HG03460 (cell line): ENCODE measurements around the gene FBF1.

Source experiments
- ATAC-seq: cut with Tn5 transposase; IDR thresholded peaks from one replicate; pipeline ENCODE4 v1.9.1; 2021; ENCODE audit not compliant: unreplicated experiment

FBF1 gene

DNA sequence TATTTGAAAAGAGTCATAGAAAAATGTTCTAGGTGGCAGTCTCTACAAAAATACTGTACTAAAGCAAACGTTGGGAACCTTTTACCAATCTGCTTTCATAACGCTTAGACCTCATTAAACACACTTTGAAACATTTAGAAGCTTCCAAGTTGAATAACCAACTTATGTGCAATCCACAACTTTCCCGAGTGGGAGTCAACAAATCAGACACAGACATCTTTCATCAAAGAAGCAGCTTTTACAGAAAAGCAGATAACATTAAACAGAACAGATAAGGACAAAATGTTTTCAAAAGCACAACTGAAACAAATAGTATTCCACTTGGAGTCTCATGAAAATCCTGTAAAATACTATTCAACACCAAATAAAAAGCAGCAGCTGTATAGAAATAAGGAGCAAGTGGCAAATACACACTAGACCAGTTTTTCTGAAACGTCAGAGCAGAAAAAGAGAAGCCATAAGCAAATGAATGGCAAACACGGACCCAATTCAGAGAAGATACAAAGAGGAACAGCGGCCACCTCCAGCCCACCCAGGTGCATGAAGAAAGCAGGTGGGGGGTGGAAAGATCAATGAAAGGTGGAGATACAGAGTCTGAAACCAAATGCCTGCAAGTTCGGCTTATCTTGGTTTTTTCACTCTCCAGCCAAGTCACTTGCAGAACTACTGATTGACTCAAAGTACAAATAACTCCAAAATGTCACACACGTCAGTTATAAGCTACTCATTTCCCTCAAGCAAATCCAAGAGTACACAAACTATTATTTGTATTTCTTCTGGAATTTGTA is 18.4 kb upstream of the FBF1 start:
- ATAC-seq: no peak

DNA sequence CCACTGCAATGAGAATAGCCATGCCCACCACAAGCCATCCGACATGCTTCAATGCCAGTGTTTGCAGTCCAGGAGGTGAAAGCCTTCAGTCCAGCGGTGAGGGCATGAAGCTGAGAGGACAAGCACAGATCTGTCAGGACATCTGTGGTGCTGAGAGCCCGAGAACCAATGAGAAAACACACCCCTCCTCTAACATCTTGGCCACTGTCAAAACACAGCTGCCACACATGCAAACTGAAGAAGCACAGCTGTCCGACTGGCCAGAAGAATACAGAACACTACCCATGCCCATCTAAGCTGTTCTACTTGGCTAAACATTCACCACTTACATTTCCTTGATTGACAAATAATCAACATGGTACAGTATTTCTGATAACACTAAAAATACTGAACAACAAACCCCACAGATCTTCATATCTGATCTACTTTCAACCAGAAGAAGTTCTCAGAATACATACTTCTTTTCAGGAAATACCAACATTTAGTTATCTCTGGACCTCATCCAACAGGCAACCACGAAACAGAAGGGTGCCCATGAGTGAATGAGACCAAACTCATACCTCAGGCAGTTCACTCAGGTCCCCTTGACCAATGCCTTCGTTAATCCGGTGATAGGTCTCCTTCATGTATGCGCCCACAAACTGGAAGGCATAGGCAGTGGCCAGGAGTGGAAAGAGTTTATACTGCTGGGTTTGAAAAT is 10.2 kb upstream of the FBF1 start:
- no peak for ATAC-seq

DNA sequence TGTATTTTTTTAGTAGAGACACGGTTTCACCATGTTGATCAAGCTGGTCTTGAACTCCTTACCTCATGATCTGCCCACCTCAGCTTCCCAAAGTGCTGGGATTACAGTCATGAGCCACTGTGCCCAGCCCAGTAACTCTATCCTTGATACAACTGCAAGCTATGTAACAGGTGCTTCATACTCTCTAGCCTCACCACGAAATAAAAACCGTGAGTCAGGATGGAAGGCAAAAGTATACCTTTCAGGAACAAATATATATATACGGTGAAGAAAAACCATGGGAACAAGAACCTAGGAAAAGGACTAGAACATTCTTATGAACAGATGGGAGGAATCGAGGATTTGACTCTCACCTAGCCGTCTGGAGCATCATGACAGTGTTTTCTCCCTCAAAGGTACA is 9.6 kb upstream of the FBF1 start:
- ATAC-seq: no peak

DNA sequence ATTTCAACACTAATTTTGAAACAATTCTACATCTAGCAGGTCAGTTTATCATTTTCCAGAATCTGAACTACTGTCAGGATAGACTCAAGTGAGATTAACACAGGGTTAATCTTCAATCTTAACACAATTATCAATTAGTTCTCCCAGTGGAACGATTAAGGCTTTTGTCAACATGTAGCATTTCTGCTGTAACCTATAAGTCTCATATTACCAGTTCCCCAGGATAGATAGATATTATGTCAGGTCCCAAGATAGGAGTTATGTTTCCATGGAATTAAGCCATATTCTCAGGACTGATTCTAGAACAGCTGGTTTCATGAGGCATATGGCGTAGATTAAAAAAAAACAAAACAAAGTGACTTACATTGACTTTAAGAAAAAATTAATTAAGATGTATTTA is 4.4 kb upstream of the FBF1 start:
- ATAC-seq: no peak

DNA sequence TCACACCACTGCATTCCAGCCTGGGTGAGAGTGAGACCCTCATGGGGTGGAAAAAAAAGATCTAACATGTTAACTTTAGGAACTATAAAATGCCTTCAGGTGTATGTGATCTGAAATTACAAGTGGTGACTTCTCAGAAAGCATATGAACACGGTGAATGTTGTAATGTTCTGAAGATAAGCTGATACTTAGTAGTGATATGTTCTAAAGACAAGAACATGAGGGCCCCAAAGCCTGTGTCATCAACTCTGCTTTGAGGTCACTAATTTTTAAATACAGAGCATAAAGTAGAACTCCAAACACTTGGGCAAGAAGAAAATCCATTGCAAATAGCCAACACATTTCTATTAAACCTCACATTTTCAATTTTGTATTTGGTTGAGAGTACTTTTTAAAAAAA is 2.6 kb upstream of the FBF1 start:
- no peak for ATAC-seq

DNA sequence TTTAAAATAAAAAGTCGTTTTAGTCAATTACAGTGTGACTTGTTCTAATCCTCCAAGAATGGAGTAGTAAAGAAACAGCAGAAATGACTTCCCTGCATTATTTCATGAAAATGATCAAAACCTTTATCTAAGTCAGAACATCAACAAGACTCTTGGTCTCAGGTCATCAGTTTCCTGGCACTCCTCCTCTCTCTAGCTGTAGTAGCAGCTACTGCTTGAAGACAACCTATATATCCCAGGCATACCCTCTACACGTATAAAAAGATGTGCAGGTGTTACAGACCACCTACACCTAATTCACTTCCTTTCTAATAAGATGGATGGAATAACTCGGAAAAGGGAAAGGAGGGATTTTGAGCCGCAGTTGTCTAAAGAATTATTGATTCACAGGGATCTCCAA is 1.6 kb upstream of the FBF1 start:
- ATAC-seq: no peak

DNA sequence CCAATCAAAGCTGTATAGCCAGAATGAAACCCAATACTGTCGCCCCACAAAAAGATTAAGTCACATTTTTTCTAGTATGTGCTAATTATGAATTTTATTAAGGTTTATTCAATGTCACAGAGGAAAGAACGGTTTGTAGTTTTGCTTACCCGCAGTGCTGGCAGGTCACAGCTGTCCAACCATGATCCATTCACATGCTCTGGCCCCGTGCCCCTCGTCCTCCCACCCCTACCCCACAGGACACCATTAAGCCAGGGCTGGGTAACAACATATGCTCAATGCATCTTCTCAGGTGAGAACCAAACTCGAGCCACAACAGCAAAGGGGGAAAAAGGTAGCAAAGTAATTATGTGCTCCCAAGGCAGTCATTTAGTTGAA is 589 bp upstream of the FBF1 start:
- ATAC-seq: no peak

DNA sequence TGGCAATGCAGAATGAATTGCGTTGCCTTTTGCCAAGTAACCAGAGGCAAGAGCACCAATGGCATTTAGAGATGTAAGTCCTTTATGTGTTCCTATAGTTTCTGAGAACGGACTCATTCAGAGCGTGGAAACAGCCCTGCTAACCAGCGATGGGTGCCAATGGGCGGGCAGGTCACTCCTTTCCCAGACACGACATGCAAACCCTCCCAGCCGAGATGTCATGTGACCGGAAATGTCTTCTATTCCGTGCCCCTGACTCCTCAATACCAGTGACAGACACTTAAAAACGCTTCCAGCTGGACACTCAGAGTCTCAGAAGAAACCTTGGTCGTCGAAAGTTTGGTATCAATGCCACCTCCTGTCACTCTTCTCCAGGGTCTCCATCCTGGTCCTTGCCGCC is 3.2 kb downstream of the FBF1 start:
- no peak for ATAC-seq

DNA sequence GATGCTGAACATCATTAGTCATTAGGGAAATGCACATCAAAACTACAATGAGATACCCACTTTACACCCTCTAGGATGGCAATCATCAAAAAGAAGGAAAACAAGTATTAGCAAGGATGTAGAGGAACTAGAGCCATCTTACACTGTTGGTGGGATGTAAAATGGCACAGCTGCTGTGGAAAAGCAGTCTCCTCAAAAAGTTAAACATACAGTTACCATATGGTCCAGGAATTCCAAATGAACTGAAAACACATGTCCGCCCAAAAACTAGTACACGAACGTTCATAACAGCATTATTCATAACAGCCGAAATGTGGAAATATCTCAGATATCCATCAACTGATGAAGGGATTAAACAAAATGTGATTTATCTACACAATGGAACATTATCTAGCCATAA is 7.0 kb downstream of the FBF1 start:
- no peak for ATAC-seq

DNA sequence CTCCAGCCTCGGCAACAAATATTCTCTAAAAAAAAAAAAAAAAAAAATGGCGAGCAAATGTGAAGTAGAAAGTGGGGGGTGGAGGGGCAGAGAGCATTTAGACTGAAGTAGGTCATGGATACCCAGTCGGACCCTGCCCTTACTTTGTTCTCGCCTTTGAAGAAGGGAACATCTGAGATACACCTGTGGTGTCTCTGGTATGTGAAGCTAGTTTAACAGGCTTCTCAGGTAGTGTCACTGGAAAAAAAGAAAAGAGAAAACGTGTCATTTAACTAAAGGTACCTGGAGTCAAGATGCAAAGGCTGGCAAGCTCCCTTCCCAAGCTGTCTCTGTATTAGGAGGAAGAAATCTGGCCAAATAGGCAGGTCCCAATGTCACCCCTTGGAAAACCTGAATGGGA is 8.0 kb downstream of the FBF1 start:
- ATAC-seq: no peak

DNA sequence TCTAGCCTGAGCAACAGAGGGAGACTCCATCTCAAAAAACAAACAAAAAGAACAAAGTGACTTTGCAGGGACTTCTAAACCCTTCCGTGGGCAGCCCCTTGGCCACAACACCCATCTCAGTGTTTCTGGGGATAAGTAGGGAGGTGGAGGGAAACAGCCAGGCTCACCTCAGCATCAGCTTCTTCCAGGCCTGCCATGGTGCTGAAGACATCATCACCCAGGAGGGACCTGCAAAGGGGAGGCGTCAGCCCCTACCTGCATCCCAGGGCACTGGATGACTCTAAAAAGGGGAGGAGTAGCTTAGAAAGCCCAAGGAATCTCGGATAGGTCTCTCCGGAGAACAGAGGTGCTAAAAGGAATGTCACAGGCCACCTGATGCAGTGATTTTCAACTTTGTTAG is 9.8 kb downstream of the FBF1 start:
- no peak for ATAC-seq

DNA sequence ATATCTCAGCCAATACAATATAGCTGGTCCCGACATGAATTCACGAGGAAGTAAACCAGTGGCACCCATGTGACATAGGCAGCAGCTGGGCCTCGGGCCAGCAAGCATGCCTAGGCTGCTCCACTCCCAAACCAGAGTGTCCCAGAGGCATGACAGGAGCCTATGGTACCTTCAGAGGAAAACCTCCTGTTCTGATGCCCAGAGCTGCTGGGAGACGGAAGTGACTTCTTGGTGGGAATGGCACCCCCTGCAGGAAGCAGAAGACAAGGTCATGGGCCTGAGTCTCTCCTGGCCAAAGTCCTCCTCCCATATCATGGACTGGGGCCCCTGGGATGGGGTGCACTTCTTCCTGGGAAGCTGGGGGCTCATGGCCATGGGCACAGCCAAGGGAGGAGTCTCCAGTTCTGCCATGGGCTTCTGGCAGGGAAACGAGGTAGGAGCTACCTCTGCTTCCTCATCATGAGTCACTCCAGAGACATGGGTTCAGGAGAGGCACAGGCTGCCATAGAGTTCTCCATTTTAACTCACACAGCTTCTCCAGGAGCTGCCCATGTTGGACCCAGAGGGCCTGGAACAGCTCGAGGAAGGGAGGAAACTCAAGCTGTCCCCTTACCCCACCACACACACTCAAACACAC is 13.4 kb downstream of the FBF1 start:
- no peak for ATAC-seq

DNA sequence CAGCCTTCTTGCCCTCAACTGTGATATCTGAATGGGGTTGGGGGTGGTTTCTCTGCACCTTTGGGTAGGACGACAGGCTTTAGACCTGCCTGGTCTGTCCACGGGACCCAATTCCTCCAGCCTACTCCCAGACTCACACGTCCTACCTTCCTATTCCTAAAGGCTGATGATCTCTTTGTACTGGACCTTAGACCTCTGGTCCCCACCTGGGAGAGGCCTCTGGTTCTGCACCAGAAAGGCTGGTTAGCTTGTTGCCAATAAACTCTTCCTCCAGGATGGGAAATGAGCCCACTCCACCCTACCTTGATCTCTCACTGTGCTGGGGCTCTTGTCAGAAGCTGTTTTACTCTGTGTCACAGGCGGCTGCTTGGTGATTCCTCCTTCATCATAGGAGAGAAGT is 14.4 kb downstream of the FBF1 start:
- ATAC-seq: no peak

DNA sequence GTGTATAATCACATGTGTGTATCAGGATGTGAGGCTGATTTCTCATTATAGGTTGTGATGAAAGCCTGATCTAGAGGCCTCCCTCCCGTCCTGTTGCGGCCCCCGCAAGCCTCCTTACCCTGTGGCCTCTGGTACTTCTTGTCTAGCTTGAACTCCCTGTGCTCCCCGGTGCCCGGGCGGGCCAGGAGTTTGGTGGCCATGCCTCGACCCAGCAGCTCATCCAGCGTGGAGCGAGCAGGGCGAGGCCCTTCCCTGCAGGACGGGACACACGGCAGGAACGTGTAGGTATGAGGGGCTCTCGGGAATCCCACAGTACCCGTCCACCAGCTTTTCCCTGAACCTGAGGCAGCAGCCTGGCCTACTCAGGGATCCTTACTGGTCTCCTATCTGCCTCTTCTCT is 14.9 kb downstream of the FBF1 start:
- ATAC-seq: no peak

DNA sequence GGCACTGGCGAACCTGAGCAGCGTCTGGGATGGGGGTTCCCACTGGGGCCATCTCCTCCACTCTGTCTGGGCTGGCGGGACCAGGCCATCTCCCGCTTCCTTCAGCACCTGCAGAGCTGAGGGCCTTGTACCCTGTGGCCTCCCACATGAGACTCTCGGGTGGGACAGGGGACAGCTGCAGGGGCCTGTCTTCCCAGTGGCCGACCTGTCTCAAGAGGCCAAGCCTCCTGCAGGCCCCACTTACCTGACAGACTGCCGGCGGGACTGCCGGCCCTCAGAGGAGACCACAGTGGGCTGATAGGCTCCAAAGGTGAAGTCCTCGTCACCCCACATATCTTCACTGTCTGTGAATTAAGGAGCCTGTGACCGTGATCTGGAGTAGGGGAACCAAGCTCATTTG is 15.7 kb downstream of the FBF1 start:
- no peak for ATAC-seq

DNA sequence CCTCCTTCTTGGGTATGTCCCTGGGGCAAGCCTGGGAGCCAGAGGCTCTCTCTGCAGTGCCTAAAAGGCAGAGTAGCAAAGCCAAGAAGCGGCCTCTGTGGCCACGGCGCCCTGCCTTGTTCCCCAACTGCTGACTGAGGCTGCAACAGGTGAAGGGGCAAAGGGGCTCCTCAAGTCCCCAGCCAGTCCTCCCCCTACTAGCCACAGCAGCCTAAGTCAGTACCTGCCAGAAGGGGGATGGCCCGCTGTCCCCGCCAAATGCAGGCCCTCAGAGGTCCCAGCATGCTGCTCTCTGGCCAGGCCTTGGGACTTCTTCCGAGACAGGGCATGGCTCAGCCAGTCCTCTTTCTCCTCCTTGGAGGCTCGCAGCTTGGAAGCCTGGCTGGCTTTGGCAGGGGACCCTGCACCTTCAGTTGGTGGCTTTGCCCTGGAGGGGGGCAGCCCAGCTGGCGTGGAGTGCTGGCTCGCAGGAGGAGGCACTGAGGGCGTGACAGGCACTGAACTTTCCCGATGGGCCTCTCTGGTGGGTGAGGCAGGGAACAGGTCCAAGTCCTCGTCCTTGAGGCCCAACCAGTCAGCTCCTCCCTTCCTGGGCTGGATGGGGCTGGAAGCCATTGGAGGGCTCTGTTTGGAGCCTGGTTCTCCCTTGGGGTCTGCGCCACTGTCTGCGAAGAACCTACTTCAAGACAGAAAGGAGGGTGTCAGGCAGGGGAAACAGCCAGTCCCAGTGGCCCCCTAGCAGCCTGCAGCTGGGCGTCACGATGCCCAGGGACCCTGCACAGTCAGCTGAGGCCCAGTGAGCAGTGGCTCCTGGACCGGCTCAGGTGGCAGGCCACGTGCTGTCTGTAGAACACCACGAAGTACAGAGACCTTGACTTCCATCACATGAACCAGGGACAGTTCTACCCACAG is 17.6 kb downstream of the FBF1 start:
- no peak for ATAC-seq

DNA sequence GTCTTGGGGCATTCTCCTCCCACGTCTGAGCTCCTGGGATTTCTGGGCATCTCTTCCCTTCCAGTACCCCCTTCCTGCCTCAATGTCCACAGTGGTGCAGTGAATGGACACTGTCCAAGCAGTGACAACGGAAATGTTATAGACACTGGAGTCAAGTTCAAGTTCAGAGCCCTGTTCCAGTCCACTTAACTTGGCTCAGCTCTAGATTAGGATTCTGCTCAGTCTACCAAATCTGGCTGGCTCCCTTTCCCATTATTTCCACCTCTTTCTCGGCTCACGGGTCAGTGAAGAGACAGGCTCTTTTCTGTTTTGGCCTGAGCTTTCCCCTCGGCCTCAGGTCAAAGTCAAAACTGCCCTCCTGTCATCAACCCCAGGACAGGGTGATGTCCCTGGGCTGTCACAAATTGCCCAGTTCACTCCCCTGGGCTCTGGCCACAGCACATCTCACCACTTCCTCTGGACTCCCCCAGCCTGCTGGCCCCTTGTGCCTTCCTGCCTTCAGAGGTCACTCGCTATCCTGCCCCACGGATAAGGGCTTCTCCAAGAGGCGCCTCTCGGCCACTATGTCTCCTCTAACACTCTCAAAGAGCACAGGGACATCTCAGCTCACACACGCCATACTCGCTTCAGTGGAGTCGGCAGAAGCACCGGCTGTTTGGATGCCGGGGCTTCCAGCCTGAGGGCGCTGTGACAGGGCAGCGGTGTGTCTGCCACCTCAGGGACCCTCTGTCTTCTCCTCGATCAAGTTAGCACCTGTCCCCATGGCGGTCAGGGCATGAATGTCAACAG is 18.5 kb downstream of the FBF1 start:
- ATAC-seq: no peak

DNA sequence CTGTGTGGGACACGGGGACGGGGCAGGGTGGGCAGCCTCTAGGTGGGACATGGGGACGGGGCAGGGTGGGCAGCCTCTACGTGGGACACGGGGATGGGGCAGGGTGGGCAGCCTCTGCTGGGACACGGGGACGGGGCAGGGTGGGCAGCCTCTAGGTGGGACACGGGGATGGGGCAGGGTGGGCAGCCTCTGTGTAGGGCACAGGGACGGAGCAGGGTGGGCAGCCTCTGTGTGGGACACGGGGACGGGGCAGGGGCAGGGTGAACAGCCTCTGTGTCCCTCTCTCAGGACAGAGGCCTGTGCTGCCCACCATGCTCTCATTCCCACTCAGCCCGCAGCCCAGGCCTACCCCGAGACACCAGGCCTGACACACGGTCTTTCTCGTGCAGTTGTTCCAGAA is 19.2 kb downstream of the FBF1 start:
- ATAC-seq: no peak

DNA sequence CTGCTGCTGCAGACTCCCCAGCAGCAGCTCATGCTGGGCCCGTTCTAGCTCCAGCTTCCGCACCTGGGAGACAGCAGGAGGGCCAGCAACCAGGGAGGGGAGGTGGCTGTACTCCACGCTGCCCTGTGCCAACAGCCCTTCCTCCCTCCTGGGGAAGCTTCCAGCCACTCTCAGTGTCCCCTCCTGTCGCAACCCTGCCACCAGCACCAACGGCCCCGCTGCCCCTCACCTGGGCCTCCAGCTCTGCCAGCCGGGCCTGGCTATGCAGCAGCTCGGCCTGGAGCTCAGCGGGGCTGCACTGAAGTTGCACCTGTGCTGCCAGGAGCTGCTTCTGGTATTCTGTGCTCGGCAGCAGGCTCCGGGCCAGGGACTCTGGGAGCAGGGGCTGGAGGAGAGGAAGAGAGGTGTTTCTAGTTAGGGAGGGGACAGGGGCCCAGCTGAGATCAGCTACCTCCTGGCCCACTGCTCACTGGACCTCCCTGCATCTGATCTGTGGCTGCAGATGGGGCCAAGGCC is 20.7 kb downstream of the FBF1 start:
- no peak for ATAC-seq

DNA sequence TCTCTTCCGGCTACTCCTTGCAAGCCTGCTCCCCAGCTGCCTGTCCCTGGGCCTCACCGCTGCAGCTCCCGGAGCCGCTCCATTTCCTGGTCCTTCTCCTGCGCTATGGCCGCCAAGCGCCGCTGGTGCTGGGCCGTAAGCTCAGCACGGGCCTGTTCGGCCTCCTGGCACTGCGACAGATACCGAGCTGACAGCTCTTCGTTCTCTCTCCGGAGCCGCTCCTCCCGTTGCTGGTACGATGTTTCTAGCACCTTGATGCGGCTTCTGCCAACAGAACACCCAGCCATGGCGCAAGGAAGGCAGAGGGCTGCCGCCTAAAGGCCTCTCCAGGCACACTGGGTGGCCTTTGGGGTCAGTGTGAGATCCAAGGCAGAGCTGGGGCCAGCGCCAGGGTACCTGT is 21.2 kb downstream of the FBF1 start:
- ATAC-seq: no peak
